ENCODE results near the gene SP2. TPM values are rescaled to one million over a fixed set of nuclear protein-coding genes. Genes with fewer than 3 reads are reported as not detected.

SP2 gene
- total RNA-seq, 2 donors from 2014 or later = 23.7 to 24.2 TPM

DNA sequence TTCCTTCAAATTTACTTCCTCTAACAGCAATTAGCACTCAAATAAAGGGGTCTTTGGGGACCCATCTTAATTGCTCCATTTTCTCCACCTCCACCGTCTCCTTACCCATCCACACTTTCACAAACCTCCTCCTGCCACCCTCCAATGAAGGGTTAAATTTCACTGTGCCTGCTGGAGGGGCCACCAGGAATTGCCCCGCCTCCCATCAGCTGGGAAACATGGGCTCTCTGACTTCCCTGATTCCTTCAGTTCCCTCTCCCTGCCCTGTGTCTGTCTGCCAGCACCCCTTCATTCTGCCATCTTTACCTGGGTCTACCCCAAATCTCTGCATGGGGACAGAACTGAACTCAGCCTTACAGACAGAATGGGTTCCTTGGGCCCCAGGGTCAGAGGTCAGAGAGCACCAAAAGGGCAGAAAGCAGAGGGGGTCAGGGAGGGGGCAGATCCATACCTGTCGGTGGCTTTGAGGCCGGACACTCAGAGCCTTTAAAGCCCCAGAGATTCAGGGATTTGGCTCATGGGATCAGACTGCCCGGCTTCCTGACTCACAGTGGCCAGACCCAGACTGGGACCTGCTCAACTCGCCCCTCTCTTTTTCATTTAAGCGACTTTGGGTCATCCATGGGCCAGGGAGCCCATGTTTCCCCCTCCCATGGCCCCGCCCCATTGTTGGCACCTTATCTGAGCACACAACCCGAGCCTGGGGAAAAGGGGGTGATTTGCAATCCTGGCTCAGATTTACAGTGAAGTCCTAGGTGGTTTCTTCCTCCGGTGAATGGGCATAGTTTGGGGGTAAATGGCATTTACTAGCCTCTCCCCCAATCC, 17.6 kb upstream of the SP2 start:
- H3K4me1 Mint-ChIP-seq = peaks cover 15% of the 10 kb centered on the region
- no peak overlapping the region for H3K27ac Mint-ChIP-seq
- no peaks in the 10 kb centered on the region for H3K9me3 Mint-ChIP-seq

DNA sequence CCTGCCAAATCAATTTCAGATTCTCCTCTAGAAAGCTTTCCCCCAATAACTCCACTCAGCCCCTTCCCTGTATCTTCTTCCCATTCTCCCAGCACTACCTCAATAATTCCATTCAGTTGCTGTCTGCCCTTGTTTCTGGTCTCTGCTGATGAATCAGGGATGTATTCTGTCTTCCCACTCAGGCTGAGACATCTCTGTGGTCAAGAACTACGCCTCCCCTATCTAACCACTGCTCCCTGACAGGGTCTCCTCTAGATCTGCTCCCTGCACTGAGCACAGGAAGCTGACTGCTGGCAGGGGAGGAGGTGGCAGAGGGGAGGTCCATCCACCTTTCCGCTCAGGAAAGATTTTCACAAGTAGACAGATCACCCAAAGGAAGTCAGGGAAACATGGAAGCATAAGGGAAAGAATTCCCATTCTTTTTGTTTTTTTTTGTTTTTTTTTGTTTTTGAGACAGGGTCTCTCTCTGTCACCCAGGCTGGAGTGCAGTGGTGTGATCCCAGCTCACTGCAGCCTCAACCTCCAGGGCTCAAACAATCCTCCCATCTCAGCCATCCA, 16.9 kb upstream of the SP2 start:
- ATAC-seq (replicated peaks) = peak; percentile 95
- Mint-ChIP-seq H3K9me3 (no peaks in the 10 kb centered on the region), H3K4me3 (no peak overlapping the region), H3K27ac (no peak overlapping the region), H3K27me3 (peaks cover 22% of the 10 kb centered on the region), H3K36me3 (ENCODE audit: low read depth) (no peaks in the 10 kb centered on the region), H3K4me1 (peaks cover 17% of the 10 kb centered on the region)

More for the DNA sequence above, 17.6 kb upstream of the SP2 start:
- H3K36me3 Mint-ChIP-seq (ENCODE audit: low read depth) = no peaks in the 10 kb centered on the region
- H3K27me3 Mint-ChIP-seq = peaks cover 29% of the 10 kb centered on the region
- no peak overlapping the region for H3K4me3 Mint-ChIP-seq
- no peak for ATAC-seq (replicated peaks)

DNA sequence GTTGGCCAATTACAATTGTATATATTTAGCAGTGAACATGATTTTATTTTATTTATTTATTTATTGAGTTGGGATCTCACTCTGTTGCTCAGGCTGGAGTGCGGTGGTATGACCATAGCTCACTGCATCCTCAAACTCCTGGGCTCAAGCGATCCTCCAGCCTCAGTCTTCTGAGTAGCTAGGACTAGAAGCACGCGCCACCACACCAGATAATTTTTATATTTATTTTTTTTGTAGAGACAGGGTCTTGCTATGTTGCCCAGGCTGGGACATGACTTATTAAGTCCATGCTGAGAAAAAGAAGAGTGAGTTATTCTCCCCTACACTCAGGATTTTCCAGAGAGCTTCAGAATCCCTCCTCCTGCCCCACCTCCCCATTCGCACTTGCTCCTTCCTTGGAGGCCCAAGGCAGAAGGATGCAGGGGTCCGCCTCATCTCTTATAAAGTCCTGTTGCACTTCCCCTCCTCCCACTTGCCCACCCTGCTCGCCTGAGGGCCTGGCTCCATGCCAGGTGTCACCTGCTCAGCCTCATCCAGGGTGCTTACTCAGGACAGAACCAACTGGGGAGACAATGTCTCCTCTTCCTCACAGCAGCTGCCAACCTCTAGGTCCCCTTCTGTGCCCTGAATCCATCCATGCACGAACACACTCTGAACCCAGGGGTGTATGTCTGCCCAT, 16.1 kb upstream of the SP2 start:
- Mint-ChIP-seq H3K36me3 (ENCODE audit: low read depth) (no peaks in the 10 kb centered on the region), H3K27ac (no peak overlapping the region), H3K27me3 (peaks cover 21% of the 10 kb centered on the region), H3K4me3 (no peak overlapping the region), H3K4me1 (peaks cover 17% of the 10 kb centered on the region), H3K9me3 (no peaks in the 10 kb centered on the region)
- no peak for ATAC-seq (replicated peaks)

DNA sequence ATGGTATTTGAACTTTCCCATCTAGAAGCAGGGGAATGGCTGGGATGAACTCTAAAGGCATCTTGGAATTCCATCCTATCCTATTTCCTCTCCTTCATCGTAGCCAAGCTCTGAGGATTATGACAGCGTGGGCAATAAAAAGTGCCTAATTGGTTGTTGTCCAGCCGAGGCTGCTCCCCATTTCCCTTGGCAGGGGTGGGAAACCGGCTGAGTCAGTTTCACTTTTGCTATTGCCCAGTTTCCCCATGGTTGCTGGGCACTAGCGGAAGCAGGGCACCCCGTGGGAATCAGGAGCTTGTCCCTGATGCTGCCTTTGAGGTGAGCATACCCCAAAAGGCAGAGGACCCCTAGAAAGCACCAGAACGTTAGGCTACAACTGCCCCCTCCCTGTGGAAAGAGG, 13.8 kb upstream of the SP2 start:
- Mint-ChIP-seq H3K36me3 (ENCODE audit: low read depth) (no peaks in the 10 kb centered on the region), H3K27me3 (peaks cover 13% of the 10 kb centered on the region), H3K27ac (no peak overlapping the region), H3K9me3 (no peaks in the 10 kb centered on the region), H3K4me3 (no peak overlapping the region), H3K4me1 (peaks cover 17% of the 10 kb centered on the region)
- no peak for ATAC-seq (replicated peaks)

DNA sequence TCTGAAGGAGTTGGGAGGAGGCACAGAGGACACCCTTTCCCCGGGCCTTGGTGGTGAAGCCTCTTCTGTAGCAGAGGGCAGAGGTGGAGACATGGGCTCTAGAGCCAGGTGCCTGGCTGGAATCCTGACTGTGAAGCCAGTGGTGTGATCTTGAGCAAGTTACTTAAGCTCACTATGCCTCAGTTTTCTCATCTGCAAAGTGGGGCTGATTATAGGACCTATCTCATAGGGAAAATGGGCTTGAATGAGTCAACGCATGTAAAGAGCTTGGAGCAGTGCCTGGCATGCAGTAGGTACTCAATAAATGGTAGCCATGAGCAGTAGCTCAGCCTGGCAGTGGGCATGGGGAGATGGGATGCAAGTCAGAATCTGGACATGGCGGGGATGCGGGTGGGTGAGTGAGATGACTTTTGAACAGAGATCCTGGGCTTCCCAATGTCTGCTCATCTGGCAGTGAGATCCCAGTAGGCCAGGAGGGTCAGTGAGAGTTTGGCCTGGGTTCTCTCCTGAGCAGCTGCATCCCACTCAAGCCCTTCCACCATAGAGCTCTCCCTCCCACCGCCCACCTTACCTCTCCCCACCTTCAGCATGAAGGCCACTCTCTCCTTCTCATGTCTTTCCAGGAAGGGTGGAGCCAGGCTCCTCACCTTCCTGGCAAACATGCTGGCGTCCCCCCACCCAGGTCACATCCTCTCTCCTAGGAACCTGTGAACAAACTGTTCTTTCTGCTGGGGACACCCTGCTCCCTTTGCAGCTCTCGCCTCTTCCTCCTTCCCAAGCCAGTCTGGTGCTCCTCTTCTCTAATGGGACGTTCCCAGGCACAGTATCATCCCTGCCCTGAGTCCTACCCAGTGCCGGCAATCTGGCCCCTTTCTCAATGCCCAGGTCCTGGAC, 13.1 kb upstream of the SP2 start:
- Mint-ChIP-seq H3K36me3 (ENCODE audit: low read depth) (no peaks in the 10 kb centered on the region), H3K9me3 (no peaks in the 10 kb centered on the region), H3K4me1 (peaks cover 17% of the 10 kb centered on the region), H3K27me3 (peaks cover 9% of the 10 kb centered on the region), H3K4me3 (no peak overlapping the region), H3K27ac (no peak overlapping the region)
- ATAC-seq (replicated peaks) = no peak

DNA sequence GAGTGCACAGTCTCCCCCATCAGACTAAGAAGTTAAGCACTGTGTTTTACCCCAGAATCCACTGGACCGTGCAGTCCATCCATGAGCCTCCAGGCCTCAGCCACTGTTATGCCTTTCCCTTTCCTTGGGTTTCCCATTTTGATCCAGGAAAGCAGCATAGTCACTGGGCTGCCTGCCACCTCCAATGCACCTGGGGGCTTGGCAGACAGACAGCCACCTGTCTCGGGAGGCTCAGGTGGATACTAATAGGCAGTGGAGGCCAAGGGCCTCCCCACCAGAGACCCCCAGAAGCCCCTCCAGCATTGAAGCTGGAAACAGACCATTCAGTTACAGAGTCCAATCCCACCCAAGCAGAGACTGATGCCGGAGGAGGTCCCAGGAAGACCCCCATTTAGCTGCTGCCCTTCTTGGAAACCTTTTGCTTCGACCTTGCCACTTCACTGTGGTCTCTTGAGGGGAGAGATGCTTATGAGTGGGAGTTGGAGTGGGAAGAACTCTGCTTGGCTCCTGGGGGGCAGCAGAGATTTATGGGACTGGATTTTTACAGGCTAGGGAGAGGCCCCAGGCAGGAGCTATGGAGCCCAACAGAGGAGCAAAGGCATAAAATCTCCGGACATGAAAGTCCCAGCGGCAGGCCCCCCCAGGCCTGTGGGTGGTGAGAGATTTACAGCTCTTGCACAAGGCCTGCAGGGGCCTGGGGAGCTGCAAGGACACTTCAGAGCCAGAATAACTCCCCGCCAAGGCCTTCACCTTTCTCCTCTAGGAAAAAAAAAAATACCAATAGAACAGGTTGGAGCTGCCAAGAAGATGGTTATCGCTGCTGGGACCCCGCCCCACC, 12.2 kb upstream of the SP2 start:
- Mint-ChIP-seq H3K27me3 (peaks cover 4% of the 10 kb centered on the region), H3K36me3 (ENCODE audit: low read depth) (no peaks in the 10 kb centered on the region), H3K27ac (no peak overlapping the region), H3K4me1 (peaks cover 16% of the 10 kb centered on the region), H3K4me3 (no peak overlapping the region), H3K9me3 (no peaks in the 10 kb centered on the region)
- no peak for ATAC-seq (replicated peaks)

DNA sequence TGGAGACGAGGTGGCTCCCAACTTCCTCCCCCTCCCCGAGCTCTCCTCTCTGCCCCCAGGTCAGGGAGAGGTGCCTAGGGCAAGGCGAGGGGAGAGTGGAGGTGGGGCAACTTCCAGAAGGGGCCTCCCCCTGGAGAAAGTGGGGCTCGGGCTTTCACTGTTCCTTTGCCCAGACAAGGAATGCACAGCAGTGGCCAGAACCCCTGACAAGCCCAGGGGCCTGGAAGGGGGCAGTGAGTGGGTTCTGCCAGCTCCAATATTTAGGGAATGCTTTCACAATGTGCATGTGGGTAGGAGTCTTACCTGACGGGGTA, 11.7 kb upstream of the SP2 start:
- Mint-ChIP-seq H3K4me1 (peaks cover 12% of the 10 kb centered on the region), H3K4me3 (no peak overlapping the region), H3K9me3 (no peaks in the 10 kb centered on the region), H3K36me3 (ENCODE audit: low read depth) (no peaks in the 10 kb centered on the region), H3K27me3 (no peaks in the 10 kb centered on the region), H3K27ac (no peak overlapping the region)
- ATAC-seq (replicated peaks) = no peak

DNA sequence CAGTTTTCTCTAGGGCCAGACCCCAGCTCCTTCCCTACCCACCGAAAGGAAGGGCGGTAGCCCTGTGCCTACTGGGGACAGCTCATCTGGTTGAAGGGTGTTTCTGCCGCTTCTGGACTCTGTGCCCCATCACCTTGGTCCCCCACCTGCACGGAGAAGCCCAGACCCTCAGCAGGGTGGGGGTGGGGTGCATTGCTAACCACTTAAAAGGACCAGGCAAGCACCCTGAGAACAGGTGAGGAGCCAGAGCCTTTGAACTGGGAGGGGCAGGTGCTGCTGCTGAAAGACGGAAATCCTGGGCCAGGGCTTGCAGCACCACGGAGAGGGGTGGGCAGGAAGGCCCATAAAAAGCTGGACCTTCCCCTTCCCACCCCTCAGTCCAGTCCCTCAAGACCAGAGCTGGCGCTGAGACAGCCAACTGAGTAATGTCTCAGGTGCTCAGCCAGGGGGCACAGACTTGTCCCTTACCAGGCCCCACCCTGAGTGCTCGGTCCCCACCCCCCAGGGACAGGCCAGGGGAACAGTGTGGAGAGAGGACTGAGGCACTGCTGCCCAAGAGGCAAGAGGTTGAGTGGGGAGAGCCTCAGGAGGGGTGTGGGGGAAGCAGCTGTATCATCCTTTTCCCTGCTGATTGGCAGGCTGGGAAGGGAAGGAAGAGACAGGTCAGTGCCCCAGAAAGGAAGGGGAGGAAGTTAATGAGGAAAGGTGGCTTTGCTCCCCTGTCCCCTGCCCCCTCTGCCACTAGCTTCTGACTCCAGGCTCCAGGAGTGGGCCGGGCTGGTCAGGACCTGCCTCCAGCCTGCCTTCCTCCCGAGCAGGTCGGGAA, 10.9 kb upstream of the SP2 start:
- Mint-ChIP-seq H3K27ac (no peak overlapping the region), H3K9me3 (no peaks in the 10 kb centered on the region), H3K27me3 (no peaks in the 10 kb centered on the region), H3K36me3 (ENCODE audit: low read depth) (no peaks in the 10 kb centered on the region), H3K4me3 (no peak overlapping the region), H3K4me1 (peaks cover 12% of the 10 kb centered on the region)
- ATAC-seq (replicated peaks) = no peak

DNA sequence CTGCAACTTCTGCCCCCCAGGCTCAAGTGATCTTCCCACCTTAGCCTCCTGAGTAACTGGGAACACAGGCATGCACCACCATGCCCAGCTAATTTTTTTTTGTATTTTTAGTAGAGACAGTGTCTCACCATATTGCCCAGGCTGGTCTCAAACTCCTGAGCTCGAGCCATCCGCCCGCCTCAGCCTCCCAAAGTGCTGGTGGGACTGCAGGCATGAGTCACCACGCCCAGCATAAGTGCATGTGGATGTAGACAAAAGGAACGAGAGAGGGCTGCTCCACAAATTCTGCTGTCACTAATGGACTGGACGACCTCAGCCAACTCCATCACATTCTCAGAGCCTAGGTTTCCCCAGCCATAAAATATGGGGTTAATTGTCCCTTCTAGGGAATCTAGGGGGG, 7.7 kb upstream of the SP2 start:
- Mint-ChIP-seq H3K27me3 (no peaks in the 10 kb centered on the region), H3K4me1 (peaks cover 4% of the 10 kb centered on the region), H3K36me3 (ENCODE audit: low read depth) (no peaks in the 10 kb centered on the region), H3K27ac (no peak overlapping the region), H3K4me3 (no peak overlapping the region), H3K9me3 (no peaks in the 10 kb centered on the region)
- no peak for ATAC-seq (replicated peaks)

DNA sequence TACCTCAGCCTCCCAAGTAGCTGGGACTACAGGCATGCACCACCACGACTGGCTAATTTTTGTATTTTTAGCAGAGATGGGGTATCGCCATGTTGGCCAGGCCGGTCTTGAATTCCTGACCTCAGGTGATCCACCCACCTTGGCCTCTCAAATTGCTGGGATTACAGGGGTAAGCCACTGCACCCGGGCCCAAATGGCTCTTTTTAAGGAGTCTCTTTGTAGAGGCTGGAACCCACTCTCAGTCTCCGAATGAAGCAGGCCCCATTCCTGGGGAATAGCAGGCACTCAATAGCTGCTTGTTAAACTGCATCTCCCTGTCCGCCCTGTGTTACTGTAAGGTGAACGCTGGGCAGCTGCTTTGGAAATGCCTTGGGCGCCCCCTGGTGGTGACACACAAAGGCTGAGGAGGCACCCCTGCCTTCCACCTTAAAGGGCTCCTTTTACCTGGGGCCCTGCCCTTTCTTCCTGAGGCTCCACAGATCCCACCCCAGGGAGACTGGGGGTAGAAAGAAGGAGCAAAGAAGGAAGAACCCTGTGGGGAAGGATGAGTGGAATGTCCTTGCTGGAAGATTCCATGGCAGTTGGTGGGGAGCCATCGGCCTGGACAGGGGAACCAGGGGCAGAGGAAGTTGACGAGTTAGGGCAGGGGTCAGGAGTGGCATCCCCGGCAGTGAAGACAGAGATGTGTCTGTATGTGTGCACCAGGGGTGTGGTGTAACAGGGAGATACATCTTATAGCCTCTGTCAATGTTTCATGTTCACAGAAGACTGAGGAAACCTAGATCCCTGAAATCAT, 6.1 kb upstream of the SP2 start:
- H3K27ac Mint-ChIP-seq = peak overlapping the region; percentile 13
- no peaks in the 10 kb centered on the region for H3K9me3 Mint-ChIP-seq
- no peaks in the 10 kb centered on the region for H3K36me3 Mint-ChIP-seq (ENCODE audit: low read depth)
- H3K4me3 Mint-ChIP-seq = no peak overlapping the region
- H3K4me1 Mint-ChIP-seq = peaks cover 8% of the 10 kb centered on the region
- ATAC-seq (replicated peaks) = peak; percentile 99
- H3K27me3 Mint-ChIP-seq = no peaks in the 10 kb centered on the region

DNA sequence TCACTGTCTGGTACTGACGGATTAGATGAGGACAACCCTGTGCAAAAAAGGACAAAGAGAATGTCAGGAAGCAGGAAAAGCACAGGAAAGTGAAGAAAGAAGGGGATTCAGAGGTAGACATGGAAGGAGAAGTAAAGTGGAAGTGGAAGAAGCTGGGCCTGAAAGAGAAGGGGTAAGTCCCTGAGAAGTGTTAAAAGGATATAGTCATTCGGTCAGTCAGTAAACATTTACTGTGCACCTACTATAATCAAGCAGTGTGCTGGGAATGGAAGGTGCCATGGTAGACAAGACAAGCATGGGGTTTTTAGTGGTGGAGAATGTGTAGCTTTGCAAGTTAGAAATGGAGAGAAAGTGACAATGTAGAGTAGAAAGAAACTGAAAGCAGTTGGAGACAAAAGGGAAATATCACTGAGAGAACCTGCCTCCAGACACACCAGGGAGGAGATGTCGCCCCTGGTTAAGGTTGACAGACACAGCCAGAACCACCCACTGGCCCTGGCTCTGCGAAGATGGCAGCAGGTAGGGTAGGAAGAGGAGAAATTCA, 4.4 kb upstream of the SP2 start:
- no peaks in the 10 kb centered on the region for H3K27me3 Mint-ChIP-seq
- no peak for ATAC-seq (replicated peaks)
- peaks cover 8% of the 10 kb centered on the region for H3K4me1 Mint-ChIP-seq
- H3K4me3 Mint-ChIP-seq = no peak overlapping the region
- no peaks in the 10 kb centered on the region for H3K9me3 Mint-ChIP-seq
- H3K27ac Mint-ChIP-seq = no peak overlapping the region
- H3K36me3 Mint-ChIP-seq (ENCODE audit: low read depth) = peaks cover 8% of the 10 kb centered on the region

DNA sequence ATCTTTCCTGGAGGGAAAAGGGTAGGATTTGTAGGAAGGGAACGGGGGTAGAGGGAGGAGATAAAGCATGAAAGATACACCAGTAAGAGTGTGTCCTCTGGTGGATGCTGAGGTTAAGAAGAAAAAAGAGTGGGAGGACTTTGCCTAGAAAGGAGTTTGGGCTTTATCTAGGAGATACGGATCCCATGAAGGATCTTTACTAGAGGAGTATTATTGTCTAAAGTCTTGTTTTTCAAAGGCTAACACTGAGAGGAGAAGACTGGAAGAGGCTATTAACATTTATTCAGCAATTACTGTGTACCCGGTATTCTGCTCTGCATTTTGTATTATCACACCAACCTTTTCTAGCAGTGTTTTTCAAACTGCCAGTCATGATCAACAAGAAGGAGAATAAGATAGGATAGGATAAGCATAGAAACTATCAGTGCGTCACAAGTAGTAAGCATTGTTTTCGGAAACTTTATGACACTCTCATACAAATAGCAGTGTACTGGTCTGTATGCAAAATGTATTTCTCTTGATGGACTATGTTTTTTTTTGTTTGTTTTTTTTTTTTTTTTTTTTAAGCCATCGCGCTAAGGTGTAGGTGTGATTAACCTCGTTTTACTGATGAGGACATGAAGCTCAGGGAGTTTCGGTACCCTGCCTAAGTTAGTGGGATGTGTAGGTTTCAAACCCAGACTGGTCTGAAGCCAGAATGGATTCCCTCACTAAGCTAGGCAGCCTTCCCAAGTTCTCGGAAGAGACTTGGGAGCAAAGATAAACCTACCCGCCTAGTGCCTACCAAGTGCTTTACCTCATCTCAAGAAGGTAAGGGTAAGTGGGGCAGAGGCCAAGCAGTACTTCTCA, 1.3 kb upstream of the SP2 start:
- Mint-ChIP-seq H3K4me1 (peaks cover 21% of the 10 kb centered on the region), H3K27me3 (no peaks in the 10 kb centered on the region), H3K36me3 (ENCODE audit: low read depth) (peaks cover 35% of the 10 kb centered on the region), H3K27ac (peak overlapping the region; percentile 98), H3K4me3 (peak overlapping the region; percentile 98), H3K9me3 (no peaks in the 10 kb centered on the region)
- ATAC-seq (replicated peaks) = no peak
